ENCODE data around the gene KCNIP1. TPM values are rescaled to one million over a fixed set of nuclear protein-coding genes. Genes with fewer than 3 reads are reported as not detected.

Gene KCNIP1
- total and polyA plus RNA-seq, 9 of the 15 experiments (the other 6 are each of a cell fraction or from before 2014, with no cell fraction given) = not detected

GRCh38 chr5:170628691-170629565 is 125.1 kb downstream of the KCNIP1 start (continued):
- no peak for TF ChIP-seq CHAMP1 (IDR thresholded peaks at IDR 0.05)

- no peak overlapping the region for H2AFZ ChIP-seq (ENCODE audit: low read depth, low read length)
- no peaks in the 10 kb centered on the region for H3K36me3 ChIP-seq (ENCODE audit: control insufficient read depth, insufficient read depth, low read length)
- H3K4me1 ChIP-seq (replicated peaks in 1 of 2; ENCODE audit: control insufficient read depth in 2 of 2, insufficient read depth in 2 of 2, low read length in 2 of 2) = peaks cover 4 to 11% of the 10 kb centered on the region in 2 experiments; a peak in 4 of 5 replicates
- WGBS (ENCODE audit: insufficient coverage, low coverage, missing lambda C conversion rate) = 2% methylated on average over 5 of the region's 7 CpGs
- intact Hi-C loops (cut with micrococcal nuclease) = loop anchor here (10.0 kb wide), 1 partner anchor 525 kb away; the partner anchor contains the start of gene FOXI1
- in situ Hi-C loops (cut with MboI) = loop anchor here (10.0 kb wide), 1 partner anchor 405 kb away; no protein-coding TSS in a partner anchor
- H3K4me3 ChIP-seq = no peak overlapping the region
- H3K4me2 ChIP-seq (ENCODE audit: insufficient read depth, low read length) = no peak overlapping the region
- ATAC-seq (no peak), FAIRE-seq (no peak), DNase-seq (ENCODE audit: extremely low read depth in 1 of 4, low spot score in 3 of 4) (no peak)
- H3K9ac ChIP-seq (ENCODE audit: insufficient read depth in 1 of 2, low read depth in 2 of 2, low read length in 2 of 2) = no peak overlapping the region
- H3K9me1 ChIP-seq (ENCODE audit: control insufficient read depth, insufficient read depth, low read length) = no peaks in the 10 kb centered on the region
- ChIA-PET POLR2A (no interaction called here), CTCF (ENCODE audit: low intra/inter-chr PET ratio) (no interaction called here)
- no TSS peak for BruUV-seq (replicated peaks)
- H3K27me3 ChIP-seq (ENCODE audit: control insufficient read depth in 2 of 2, insufficient read depth in 2 of 2, low read length in 2 of 2) = peaks cover 0 to 17% of the 10 kb centered on the region in 2 experiments; a peak in 1 of 5 replicates
- H3K9me3 ChIP-seq (replicated peaks; ENCODE audit: control insufficient read depth, insufficient read depth, low read depth, low read length) = no peaks in the 10 kb centered on the region
- H4K20me1 ChIP-seq (replicated peaks; ENCODE audit: control insufficient read depth, insufficient read depth, low read length) = peaks cover 22% of the 10 kb centered on the region
- H3K79me2 ChIP-seq (ENCODE audit: control insufficient read depth, insufficient read depth, low read length) = no peaks in the 10 kb centered on the region
- no peak overlapping the region for H3K27ac ChIP-seq (ENCODE audit: extremely low read depth, low read depth, low read length)
- TF ChIP-seq SIN3B (IDR thresholded peaks at IDR 0.05; ENCODE audit: low read depth) = no peak
- TF ChIP-seq SMAD1 (IDR thresholded peaks at IDR 0.05; ENCODE audit: low read depth, low read length, partially characterized antibody) = no peak
- no peak for TF ChIP-seq TCFL5 (CRISPR knock-in tag; conservative IDR thresholded peaks at IDR 0.05)
- no peak for TF ChIP-seq ZNF175 (CRISPR knock-in tag; IDR thresholded peaks at IDR 0.05; ENCODE audit: low read depth)
- TF ChIP-seq CHCHD3 (CRISPR knock-in tag; IDR thresholded peaks at IDR 0.05) = no peak
- no peak for TF ChIP-seq ZNF165 (CRISPR knock-in tag; IDR thresholded peaks at IDR 0.05; ENCODE audit: borderline replicate concordance)
- TF ChIP-seq NFXL1 (CRISPR knock-in tag; IDR thresholded peaks at IDR 0.05) = no peak
- TF ChIP-seq ZNF740 (CRISPR knock-in tag; IDR thresholded peaks at IDR 0.05) = no peak
- TF ChIP-seq ZNF740 (tag; IDR thresholded peaks at IDR 0.05) = no peak
- no peak for TF ChIP-seq JUNB (CRISPR knock-in tag; conservative IDR thresholded peaks at IDR 0.05)
- no peak for TF ChIP-seq HIVEP1 (CRISPR knock-in tag; IDR thresholded peaks at IDR 0.05)
- no peak for TF ChIP-seq ZC3H8 (IDR thresholded peaks at IDR 0.05)
- TF ChIP-seq GMEB1 (CRISPR knock-in tag; IDR thresholded peaks at IDR 0.05) = no peak
- TF ChIP-seq MXI1 (IDR thresholded peaks at IDR 0.05; ENCODE audit: low read depth, low read length) = no peak
These were observed 125.9 kb downstream of the KCNIP1 start for GRCh38 chr5:170629566-170630175.
